Measurements from ENCODE around the gene TNS2.
"Not testable (repeated sequence)": the region's sequence is repeated elsewhere in the genome, so short reads cannot be mapped to it uniquely, and the experiment has no call there.

TNS2 gene

GRCh38 chr12:53093777-53094393 is 44.0 kb downstream of the TNS2 start:
- no peak for TF ChIP-seq CTCF (IDR thresholded peaks at IDR 0.05; ENCODE audit: control insufficient read depth, extremely low read depth, insufficient read depth)
- H3K4me3 ChIP-seq (ENCODE audit: low read depth, low read length) = no peak overlapping the region
- DNase-seq (ENCODE audit: low read depth) = no peak

GRCh38 chr12:53094394-53094787 is 44.5 kb downstream of the TNS2 start:
- no peak for TF ChIP-seq CTCF (IDR thresholded peaks at IDR 0.05; ENCODE audit: control insufficient read depth, extremely low read depth, insufficient read depth)
- H3K4me3 ChIP-seq (ENCODE audit: low read depth, low read length) = no peak overlapping the region
- DNase-seq (ENCODE audit: low read depth) = no peak

GRCh38 chr12:53094796-53095595 is 45.1 kb downstream of the TNS2 start:
- not testable (repeated sequence) for H3K4me3 ChIP-seq (ENCODE audit: low read depth, low read length); DNase-seq (ENCODE audit: low read depth)

GRCh38 chr12:53095596-53095895 is 45.7 kb downstream of the TNS2 start:
- not testable (repeated sequence) for H3K4me3 ChIP-seq (ENCODE audit: low read depth, low read length); DNase-seq (ENCODE audit: low read depth)

- no peak overlapping the region for H3K4me3 ChIP-seq (ENCODE audit: low read depth, low read length)
- no peak for TF ChIP-seq CTCF (IDR thresholded peaks at IDR 0.05; ENCODE audit: control insufficient read depth, extremely low read depth, insufficient read depth)
- DNase-seq (ENCODE audit: low read depth) = no peak
These were observed 46.4 kb downstream of the TNS2 start for GRCh38 chr12:53096089-53096741.

- no peak for DNase-seq (ENCODE audit: low read depth)
- TF ChIP-seq CTCF (IDR thresholded peaks at IDR 0.05; ENCODE audit: control insufficient read depth, extremely low read depth, insufficient read depth) = no peak
- no peak overlapping the region for H3K4me3 ChIP-seq (ENCODE audit: low read depth, low read length)
These were observed 46.9 kb downstream of the TNS2 start for GRCh38 chr12:53096759-53097158.

GRCh38 chr12:53097207-53097563 is 47.3 kb downstream of the TNS2 start:
- TF ChIP-seq CTCF (IDR thresholded peaks at IDR 0.05; ENCODE audit: control insufficient read depth, extremely low read depth, insufficient read depth) = no peak
- DNase-seq (ENCODE audit: low read depth) = no peak

More at GRCh38 chr12:53097207-53097563, 47.3 kb downstream of the TNS2 start:
- no peak overlapping the region; the same call in 1 of the 2 replicates for H3K4me3 ChIP-seq (ENCODE audit: low read depth, low read length)
